IMR-90 (cell line): ENCODE measurements around the gene LUZP1.

Source experiments
- ELK1 ChIP-seq: fragments of 150-350 bp; IDR thresholded peaks from 2 replicates; pipeline ENCODE4 v1.6.1; 2016; ENCODE audit warnings: low read depth, mild to moderate bottlenecking, low read length, moderate library complexity, borderline replicate concordance
- POLR2A ChIP-seq: IDR thresholded peaks from 2 replicates; pipeline ENCODE4 v1.6.1; 2012; ENCODE audit warnings: mild to moderate bottlenecking, low read depth, low read length
- USF2 ChIP-seq: fragments of 150-350 bp; IDR thresholded peaks from 2 replicates; pipeline ENCODE4 v1.6.1; 2017; ENCODE audit warnings: mild to moderate bottlenecking, antibody characterized with exemption, low read length, low read depth
- TF ChIP-seq, protein P1 (sequence below): conservative IDR thresholded peaks from 2 replicates; pipeline ENCODE4 v1.5.1; 2012; ENCODE audit warnings: mild to moderate bottlenecking, low read depth, low read length, improper control_type of control experiment

DNA sequence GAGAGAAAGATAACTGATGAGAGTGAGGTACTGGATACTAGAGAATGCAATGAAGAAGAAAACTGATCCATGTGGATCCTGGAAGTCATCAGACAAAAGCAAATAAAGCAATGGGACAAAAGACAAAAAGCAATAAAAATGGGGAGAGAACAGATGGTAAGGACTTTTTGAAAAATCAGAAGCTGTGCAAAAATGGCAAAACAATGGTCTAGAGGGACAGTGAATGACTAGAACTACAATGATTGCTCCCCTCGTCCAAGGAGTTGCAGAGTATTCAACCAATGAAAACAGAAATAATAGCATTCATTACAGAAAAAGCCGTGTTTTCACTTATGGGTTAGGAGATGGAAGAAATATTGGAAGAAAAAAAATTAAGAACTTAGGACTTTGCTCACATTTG is 18.5 kb downstream of the LUZP1 start:
- TF ChIP-seq, protein P1, sequence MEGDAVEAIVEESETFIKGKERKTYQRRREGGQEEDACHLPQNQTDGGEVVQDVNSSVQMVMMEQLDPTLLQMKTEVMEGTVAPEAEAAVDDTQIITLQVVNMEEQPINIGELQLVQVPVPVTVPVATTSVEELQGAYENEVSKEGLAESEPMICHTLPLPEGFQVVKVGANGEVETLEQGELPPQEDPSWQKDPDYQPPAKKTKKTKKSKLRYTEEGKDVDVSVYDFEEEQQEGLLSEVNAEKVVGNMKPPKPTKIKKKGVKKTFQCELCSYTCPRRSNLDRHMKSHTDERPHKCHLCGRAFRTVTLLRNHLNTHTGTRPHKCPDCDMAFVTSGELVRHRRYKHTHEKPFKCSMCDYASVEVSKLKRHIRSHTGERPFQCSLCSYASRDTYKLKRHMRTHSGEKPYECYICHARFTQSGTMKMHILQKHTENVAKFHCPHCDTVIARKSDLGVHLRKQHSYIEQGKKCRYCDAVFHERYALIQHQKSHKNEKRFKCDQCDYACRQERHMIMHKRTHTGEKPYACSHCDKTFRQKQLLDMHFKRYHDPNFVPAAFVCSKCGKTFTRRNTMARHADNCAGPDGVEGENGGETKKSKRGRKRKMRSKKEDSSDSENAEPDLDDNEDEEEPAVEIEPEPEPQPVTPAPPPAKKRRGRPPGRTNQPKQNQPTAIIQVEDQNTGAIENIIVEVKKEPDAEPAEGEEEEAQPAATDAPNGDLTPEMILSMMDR: no peak
- no peak for TF ChIP-seq USF2
- no peak for TF ChIP-seq POLR2A
- TF ChIP-seq ELK1: no peak
